GM21717 (cell line): ENCODE data around the gene NEURL4.

Experiments used
- ATAC-seq: cut with Tn5 transposase; IDR thresholded peaks from one replicate; pipeline ENCODE4 v1.9.1; 2021; ENCODE audit warnings: mild to moderate bottlenecking, moderate library complexity; ENCODE audit not compliant: unreplicated experiment

NEURL4 gene

GRCh38 chr17:7324438-7324779, 4.7 kb downstream of the NEURL4 start:
- ATAC-seq: no peak

- no peak for ATAC-seq
Measured at GRCh38 chr17:7323731-7324437, 5.3 kb downstream of the NEURL4 start.

- no peak for ATAC-seq
Measured at GRCh38 chr17:7322520-7323194, 6.5 kb downstream of the NEURL4 start.

- no peak for ATAC-seq
Measured at GRCh38 chr17:7321466-7321865, 7.7 kb downstream of the NEURL4 start.

- ATAC-seq: no peak
Measured at GRCh38 chr17:7318121-7318860, 10.8 kb downstream of the NEURL4 start.

GRCh38 chr17:7317161-7317803, 11.9 kb downstream of the NEURL4 start:
- no peak for ATAC-seq

GRCh38 chr17:7315570-7316235, 13.4 kb downstream of the NEURL4 start:
- ATAC-seq: no peak

GRCh38 chr17:7314719-7315569, 14.2 kb downstream of the NEURL4 start, which contains the start of gene GPS2:
TSS of gene GPS2 (minus strand) at chr17:7315360. CDS start at chr17:7315052, 308 bp downstream.
- peak; percentile 45 for ATAC-seq

GRCh38 chr17:7313890-7314718, 15.0 kb downstream of the NEURL4 start:
- no peak for ATAC-seq

GRCh38 chr17:7313088-7313889, 15.8 kb downstream of the NEURL4 start:
- no peak for ATAC-seq

- ATAC-seq: no peak
Measured at GRCh38 chr17:7312432-7313087, 16.6 kb downstream of the NEURL4 start.

GRCh38 chr17:7311110-7311705, 17.9 kb downstream of the NEURL4 start:
- no peak for ATAC-seq

- no peak for ATAC-seq
Measured at GRCh38 chr17:7309628-7310027, 19.5 kb downstream of the NEURL4 start.

- ATAC-seq: no peak
Measured at GRCh38 chr17:7308625-7309433, 20.3 kb downstream of the NEURL4 start.

GRCh38 chr17:7307686-7308624, 21.2 kb downstream of the NEURL4 start:
- peak; percentile 9 for ATAC-seq
